Dendritic cell treated with granulocyte-macrophage colony-stimulating factor and Interleukin-4, amounts not matched to agents 40 ng/mL and 50 ng/mL, for 4 days (primary cell): ENCODE results near the gene LRRC10B.
A peak's percentile ranks its signal among the peaks of the same experiment; 100 is the strongest.

Source experiments
- H3K27ac Mint-ChIP-seq: one replicate; pipeline ENCODE4 v1.8.0; 2022; ENCODE audit warnings: mild to moderate bottlenecking, mixed read lengths
- H3K27me3 Mint-ChIP-seq: one replicate; pipeline ENCODE4 v1.8.0; 2022; ENCODE audit warnings: mild to moderate bottlenecking, mixed read lengths
- H3K36me3 Mint-ChIP-seq: one replicate; pipeline ENCODE4 v1.8.0; 2022; ENCODE audit warnings: low read depth, mixed read lengths
- H3K4me1 Mint-ChIP-seq: one replicate; pipeline ENCODE4 v1.8.0; 2022; ENCODE audit warnings: low read depth, mixed read lengths
- H3K4me3 Mint-ChIP-seq: one replicate; pipeline ENCODE4 v1.8.0; 2022; ENCODE audit warnings: mild to moderate bottlenecking, moderate library complexity, mixed read lengths
- H3K9me3 Mint-ChIP-seq: one replicate; pipeline ENCODE4 v1.8.0; 2022; ENCODE audit warnings: mixed read lengths
- intact Hi-C: fragments of 100-400 bp; cut with micrococcal nuclease; formaldehyde crosslinking; loops from one replicate; pipeline ENCODE4 v1.15.0; 2022

The LRRC10B gene

DNA sequence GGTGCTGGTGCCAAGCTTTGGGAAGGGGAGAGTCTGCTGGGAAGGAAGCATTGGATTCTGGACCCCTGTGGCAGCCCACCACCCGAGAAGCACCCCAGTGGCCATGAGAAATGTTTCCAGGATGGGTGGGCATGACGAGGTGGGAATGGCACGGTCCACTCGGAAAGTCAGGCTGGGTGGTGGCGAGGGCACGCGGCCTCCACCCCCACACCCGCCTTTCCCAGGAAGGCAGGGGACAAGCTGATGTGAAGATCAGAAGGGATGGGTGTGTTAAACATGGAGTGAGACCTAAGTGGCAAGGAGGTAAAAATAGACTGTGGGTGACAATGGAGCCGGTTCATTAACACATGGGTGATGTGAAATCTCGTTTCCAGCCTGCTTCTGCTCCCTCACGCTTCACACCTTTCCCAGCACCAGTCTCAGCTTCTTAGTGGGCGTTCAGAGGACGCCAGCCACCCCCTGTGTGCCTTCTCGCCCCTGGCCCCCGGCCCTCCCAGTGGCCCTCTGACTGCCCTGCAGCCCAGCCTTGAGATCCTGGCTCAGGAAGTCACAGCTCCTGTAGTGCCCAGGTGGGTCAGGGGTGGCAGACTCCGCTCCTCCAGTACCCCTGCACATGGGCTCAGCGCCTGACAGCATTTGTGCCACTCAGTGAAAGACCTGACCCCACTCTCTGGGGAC lies 27.6 kb downstream of the LRRC10B start:
- Mint-ChIP-seq H3K4me1 (peaks cover 7% of the 10 kb centered on the region), H3K9me3 (no peaks in the 10 kb centered on the region), H3K4me3 (no peak overlapping the region), H3K27me3 (peaks cover 38% of the 10 kb centered on the region), H3K36me3 (no peaks in the 10 kb centered on the region), H3K27ac (no peak overlapping the region)
- intact Hi-C loops = no loop called here

DNA sequence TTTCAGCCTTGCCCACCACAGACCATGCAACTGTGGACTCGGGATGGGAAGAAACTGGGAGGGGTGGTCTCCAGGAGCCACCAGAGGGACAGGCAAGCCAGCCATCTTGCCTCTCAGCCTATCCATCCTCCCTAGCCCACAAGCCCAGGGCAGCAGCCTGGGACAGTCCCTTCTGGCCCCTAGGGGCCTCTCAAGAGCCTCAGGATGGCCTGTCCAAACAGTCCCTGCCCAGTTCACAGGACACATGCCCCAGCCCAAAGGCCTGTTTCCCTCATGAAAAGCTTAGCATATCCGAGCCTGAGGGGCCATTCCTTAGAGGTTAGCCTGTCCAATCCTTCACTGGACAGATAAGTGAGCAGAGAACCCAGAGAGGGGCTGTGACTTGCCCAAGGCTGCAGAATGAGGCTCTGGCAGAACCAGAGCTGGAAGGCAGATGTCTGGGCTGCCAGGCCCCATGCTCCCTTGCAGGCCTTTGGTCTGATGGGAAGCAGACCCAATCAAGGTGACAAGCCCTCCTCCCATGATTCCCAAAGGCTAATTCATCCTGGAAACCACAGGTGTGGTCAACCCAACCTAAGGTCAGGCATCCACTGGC lies 28.2 kb downstream of the LRRC10B start:
- Mint-ChIP-seq H3K9me3 (no peaks in the 10 kb centered on the region), H3K27me3 (peaks cover 42% of the 10 kb centered on the region), H3K27ac (no peak overlapping the region), H3K4me1 (peaks cover 13% of the 10 kb centered on the region), H3K36me3 (no peaks in the 10 kb centered on the region), H3K4me3 (no peak overlapping the region)
- intact Hi-C loops = no loop called here

- intact Hi-C loops = no loop called here
- Mint-ChIP-seq H3K27ac (no peak overlapping the region), H3K27me3 (peaks cover 45% of the 10 kb centered on the region)
These were observed 28.8 kb downstream of the LRRC10B start for GRCh38 chr11:61537326-61537725.

DNA sequence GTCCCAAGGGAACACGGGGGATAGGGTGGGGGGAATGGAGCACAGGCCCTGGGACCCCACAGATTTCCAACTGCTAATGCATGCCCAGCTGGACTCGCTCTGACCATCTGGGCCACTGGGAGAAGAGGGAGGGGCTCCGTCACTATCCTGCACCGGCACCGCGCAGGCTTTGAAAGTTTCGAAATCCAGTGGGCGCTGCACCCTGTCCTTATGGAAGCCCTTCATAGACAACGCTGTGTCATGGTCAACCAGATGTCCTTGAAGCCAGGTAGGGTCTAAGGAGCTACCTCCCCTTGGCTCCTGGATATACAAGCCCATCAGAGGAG lies 30.1 kb downstream of the LRRC10B start:
- Mint-ChIP-seq H3K4me3 (no peak overlapping the region), H3K27ac (no peak overlapping the region), H3K4me1 (peaks cover 21% of the 10 kb centered on the region), H3K36me3 (no peaks in the 10 kb centered on the region), H3K27me3 (peaks cover 41% of the 10 kb centered on the region), H3K9me3 (no peaks in the 10 kb centered on the region)
- intact Hi-C loops = no loop called here

More at GRCh38 chr11:61537326-61537725, 28.8 kb downstream of the LRRC10B start:
- Mint-ChIP-seq H3K4me3 (no peak overlapping the region), H3K36me3 (no peaks in the 10 kb centered on the region), H3K4me1 (peaks cover 18% of the 10 kb centered on the region), H3K9me3 (no peaks in the 10 kb centered on the region)

- H3K36me3 Mint-ChIP-seq = no peaks in the 10 kb centered on the region
- H3K27me3 Mint-ChIP-seq = peaks cover 42% of the 10 kb centered on the region
- no peak overlapping the region for H3K4me3 Mint-ChIP-seq
- no peak overlapping the region for H3K27ac Mint-ChIP-seq
- peaks cover 21% of the 10 kb centered on the region for H3K4me1 Mint-ChIP-seq
- intact Hi-C loops = no loop called here
- H3K9me3 Mint-ChIP-seq = no peaks in the 10 kb centered on the region
These were observed 30.5 kb downstream of the LRRC10B start for GRCh38 chr11:61539006-61539405.

- Mint-ChIP-seq H3K27ac (no peak overlapping the region), H3K36me3 (no peaks in the 10 kb centered on the region), H3K9me3 (no peaks in the 10 kb centered on the region), H3K27me3 (peaks cover 42% of the 10 kb centered on the region), H3K4me3 (no peak overlapping the region), H3K4me1 (peaks cover 21% of the 10 kb centered on the region)
- intact Hi-C loops = no loop called here
These were observed 31.3 kb downstream of the LRRC10B start for GRCh38 chr11:61539831-61540357.

DNA sequence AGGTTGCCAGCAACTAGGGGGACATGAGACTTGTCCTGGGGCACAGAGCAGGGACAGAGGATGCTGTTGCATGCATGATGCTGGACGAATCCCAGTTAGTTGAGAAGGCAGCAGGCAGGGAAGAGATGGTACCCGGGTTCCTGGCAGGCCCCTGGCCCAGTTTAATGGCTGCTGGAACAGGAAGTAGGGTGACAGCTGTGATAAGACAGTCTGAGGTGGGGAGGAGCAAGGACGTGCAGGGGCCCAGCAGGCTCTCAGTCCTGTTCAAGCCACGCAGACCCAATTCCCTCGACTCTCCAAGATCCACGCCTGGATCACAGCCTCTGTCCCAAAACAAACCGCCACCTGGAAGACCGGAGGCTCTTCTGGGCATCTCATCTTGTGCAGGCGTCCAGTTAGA lies 32.0 kb downstream of the LRRC10B start:
- no peak overlapping the region for H3K4me3 Mint-ChIP-seq
- H3K36me3 Mint-ChIP-seq = no peaks in the 10 kb centered on the region
- peaks cover 41% of the 10 kb centered on the region for H3K27me3 Mint-ChIP-seq
- no peaks in the 10 kb centered on the region for H3K9me3 Mint-ChIP-seq
- intact Hi-C loops = no loop called here
- no peak overlapping the region for H3K27ac Mint-ChIP-seq
- H3K4me1 Mint-ChIP-seq = peaks cover 21% of the 10 kb centered on the region

- Mint-ChIP-seq H3K4me3 (no peak overlapping the region), H3K36me3 (no peaks in the 10 kb centered on the region), H3K4me1 (peaks cover 21% of the 10 kb centered on the region), H3K27me3 (peaks cover 41% of the 10 kb centered on the region), H3K27ac (peak overlapping the region; percentile 46), H3K9me3 (no peaks in the 10 kb centered on the region)
- intact Hi-C loops = no loop called here
These were observed 33.0 kb downstream of the LRRC10B start for GRCh38 chr11:61541598-61541997.

GRCh38 chr11:61542024-61542461 lies 33.5 kb downstream of the LRRC10B start:
- peak overlapping the region; percentile 46 for H3K27ac Mint-ChIP-seq
- no peak overlapping the region for H3K4me3 Mint-ChIP-seq
- H3K4me1 Mint-ChIP-seq = peaks cover 21% of the 10 kb centered on the region
- intact Hi-C loops = no loop called here
- no peaks in the 10 kb centered on the region for H3K36me3 Mint-ChIP-seq
- H3K9me3 Mint-ChIP-seq = no peaks in the 10 kb centered on the region
- H3K27me3 Mint-ChIP-seq = peaks cover 43% of the 10 kb centered on the region

DNA sequence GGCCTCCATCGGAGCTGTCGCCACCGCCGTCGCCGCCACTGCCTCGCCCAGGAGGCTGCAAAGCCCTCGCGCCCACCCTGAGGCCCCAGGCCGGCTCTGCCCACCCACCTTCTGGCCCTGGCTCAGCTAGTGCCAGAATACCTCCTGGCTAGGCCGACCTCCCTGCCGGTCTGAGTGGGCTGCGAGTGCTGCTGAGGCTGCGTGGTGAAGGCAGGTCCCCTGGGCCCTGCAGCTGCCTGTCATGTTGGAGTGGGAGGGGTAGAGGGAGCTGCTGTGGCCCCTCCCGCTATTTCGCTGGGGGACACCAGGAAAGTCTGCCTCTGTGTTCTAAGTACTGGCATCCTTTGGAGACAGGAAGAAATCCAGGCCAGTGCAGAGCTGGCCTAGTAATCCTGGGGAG lies 34.2 kb downstream of the LRRC10B start:
- H3K4me1 Mint-ChIP-seq = peaks cover 21% of the 10 kb centered on the region
- H3K27ac Mint-ChIP-seq = no peak overlapping the region
- H3K36me3 Mint-ChIP-seq = no peaks in the 10 kb centered on the region
- H3K9me3 Mint-ChIP-seq = no peaks in the 10 kb centered on the region
- intact Hi-C loops = no loop called here
- peaks cover 47% of the 10 kb centered on the region for H3K27me3 Mint-ChIP-seq
- no peak overlapping the region for H3K4me3 Mint-ChIP-seq

DNA sequence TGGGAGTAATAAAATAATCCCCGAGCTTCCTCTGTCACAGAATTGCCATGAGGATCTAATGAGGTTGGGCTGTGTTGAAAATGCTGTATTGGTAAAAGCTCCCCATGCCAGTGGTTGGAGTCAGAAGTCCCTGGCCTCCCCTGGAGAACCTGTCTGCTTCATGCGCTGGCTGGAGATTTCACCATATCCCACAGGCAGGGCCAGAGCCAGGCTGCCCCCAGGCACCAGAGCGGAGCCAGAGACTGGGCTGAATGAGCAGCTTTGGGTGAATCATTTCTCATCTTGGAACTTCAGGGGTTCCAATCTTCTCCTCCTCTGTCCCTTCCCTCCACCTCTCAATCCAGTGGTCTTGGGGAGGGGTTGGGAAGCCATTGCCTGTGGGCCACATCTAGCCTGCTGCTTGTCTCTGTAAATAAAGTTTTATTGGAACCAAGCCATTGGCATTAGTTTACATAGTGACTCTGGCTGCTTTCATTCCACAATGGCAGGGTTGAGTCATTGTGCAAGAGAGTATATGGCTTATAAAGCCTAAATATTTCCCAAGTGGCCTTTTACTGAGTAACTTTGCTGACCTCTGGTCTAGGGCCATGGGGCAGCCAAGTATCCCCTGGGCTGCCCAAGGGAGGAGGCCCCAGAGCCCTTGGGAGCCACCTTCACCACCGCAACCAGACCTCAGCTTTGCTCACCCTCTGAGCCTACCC lies 35.2 kb downstream of the LRRC10B start:
- H3K4me3 Mint-ChIP-seq = no peak overlapping the region
- no peaks in the 10 kb centered on the region for H3K9me3 Mint-ChIP-seq
- no peaks in the 10 kb centered on the region for H3K36me3 Mint-ChIP-seq
- H3K27ac Mint-ChIP-seq = no peak overlapping the region
- peaks cover 56% of the 10 kb centered on the region for H3K27me3 Mint-ChIP-seq
- intact Hi-C loops = no loop called here
- H3K4me1 Mint-ChIP-seq = peaks cover 21% of the 10 kb centered on the region

GRCh38 chr11:61544466-61544865 lies 35.9 kb downstream of the LRRC10B start:
- Mint-ChIP-seq H3K27ac (no peak overlapping the region), H3K27me3 (peaks cover 51% of the 10 kb centered on the region), H3K36me3 (no peaks in the 10 kb centered on the region), H3K4me1 (peaks cover 21% of the 10 kb centered on the region), H3K9me3 (no peaks in the 10 kb centered on the region), H3K4me3 (no peak overlapping the region)
- intact Hi-C loops = no loop called here

DNA sequence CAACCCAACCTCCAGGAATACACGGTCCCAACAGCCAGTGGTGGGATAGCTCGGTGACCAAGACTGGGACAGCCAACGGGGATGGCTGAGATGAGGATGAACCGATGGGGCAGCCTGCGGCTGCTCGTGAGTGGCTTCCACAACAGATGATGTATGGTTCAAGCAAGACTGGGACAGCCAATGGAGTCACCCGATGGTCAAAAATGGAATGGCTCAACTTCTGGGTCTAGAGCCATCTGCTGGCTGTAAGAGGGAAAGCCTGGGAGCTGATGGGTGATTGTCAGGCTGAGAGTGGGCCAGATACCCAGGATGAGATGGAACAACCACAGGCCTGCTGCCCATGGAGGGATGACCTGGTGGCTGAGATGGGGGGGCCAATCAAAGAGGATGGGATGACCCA lies 36.8 kb downstream of the LRRC10B start:
- Mint-ChIP-seq H3K36me3 (no peaks in the 10 kb centered on the region), H3K4me1 (peaks cover 21% of the 10 kb centered on the region), H3K27me3 (peaks cover 49% of the 10 kb centered on the region), H3K9me3 (no peaks in the 10 kb centered on the region), H3K4me3 (no peak overlapping the region), H3K27ac (no peak overlapping the region)
- intact Hi-C loops = no loop called here

- peaks cover 47% of the 10 kb centered on the region for H3K27me3 Mint-ChIP-seq
These were observed 37.4 kb downstream of the LRRC10B start for GRCh38 chr11:61545921-61546320.

More at GRCh38 chr11:61545921-61546320, 37.4 kb downstream of the LRRC10B start:
- peaks cover 16% of the 10 kb centered on the region for H3K4me1 Mint-ChIP-seq
- no peaks in the 10 kb centered on the region for H3K36me3 Mint-ChIP-seq
- H3K27ac Mint-ChIP-seq = no peak overlapping the region
- no peaks in the 10 kb centered on the region for H3K9me3 Mint-ChIP-seq
- intact Hi-C loops = no loop called here
- H3K4me3 Mint-ChIP-seq = no peak overlapping the region
